Ishikawa (cell line): ENCODE results near the gene RAB28.

Source experiments
- EP300 ChIP-seq: IDR thresholded peaks from 2 replicates; pipeline ENCODE4 v1.6.1; 2012; ENCODE audit warnings: borderline replicate concordance
- MAX ChIP-seq: IDR thresholded peaks from 2 replicates; pipeline ENCODE4 v1.6.1; 2012
- RAD21 ChIP-seq: IDR thresholded peaks from 2 replicates; pipeline ENCODE4 v1.6.1; 2012; ENCODE audit warnings: low read depth
- REST ChIP-seq: IDR thresholded peaks from 2 replicates; pipeline ENCODE4 v1.6.1; 2012; ENCODE audit warnings: low read depth, mild to moderate bottlenecking

- TF ChIP-seq EP300 (no peak), REST (no peak), RAD21 (no peak), MAX (no peak)
Observed at GRCh38 chr4:13484749-13485221, 645 bp upstream of the RAB28 start.
